Skeletal muscle satellite cell (primary cell): ENCODE data around the gene MYO15B.

Source experiments
- H3K27me3 ChIP-seq: 2 replicates; pipeline ENCODE4 v1.7.0; 2013; ENCODE audit warnings: low read length; ENCODE audit not compliant: control insufficient read depth, insufficient read depth
- H3K36me3 ChIP-seq: 2 replicates; pipeline ENCODE4 v1.7.0; 2013; ENCODE audit warnings: mild to moderate bottlenecking, control low read depth, low read length; ENCODE audit not compliant: insufficient read depth
- H3K4me1 ChIP-seq: 2 replicates; pipeline ENCODE4 v1.7.0; 2013; ENCODE audit warnings: low read length; ENCODE audit not compliant: control insufficient read depth, insufficient read depth
- H3K4me2 ChIP-seq: 2 replicates; pipeline ENCODE4 v1.7.0; 2013; ENCODE audit warnings: mild to moderate bottlenecking, low read length
- H3K4me3 ChIP-seq: 2 replicates; pipeline ENCODE4 v1.7.0; 2013; ENCODE audit warnings: low read length
- H3K9ac ChIP-seq: 2 replicates; pipeline ENCODE4 v1.7.0; 2013; ENCODE audit warnings: mild to moderate bottlenecking, low read depth, low read length, moderate library complexity
- H3K9me3 ChIP-seq: replicated peaks from 2 replicates; pipeline ENCODE4 v1.7.0; 2013; ENCODE audit warnings: mild to moderate bottlenecking, control low read depth, low read length

The MYO15B gene

DNA sequence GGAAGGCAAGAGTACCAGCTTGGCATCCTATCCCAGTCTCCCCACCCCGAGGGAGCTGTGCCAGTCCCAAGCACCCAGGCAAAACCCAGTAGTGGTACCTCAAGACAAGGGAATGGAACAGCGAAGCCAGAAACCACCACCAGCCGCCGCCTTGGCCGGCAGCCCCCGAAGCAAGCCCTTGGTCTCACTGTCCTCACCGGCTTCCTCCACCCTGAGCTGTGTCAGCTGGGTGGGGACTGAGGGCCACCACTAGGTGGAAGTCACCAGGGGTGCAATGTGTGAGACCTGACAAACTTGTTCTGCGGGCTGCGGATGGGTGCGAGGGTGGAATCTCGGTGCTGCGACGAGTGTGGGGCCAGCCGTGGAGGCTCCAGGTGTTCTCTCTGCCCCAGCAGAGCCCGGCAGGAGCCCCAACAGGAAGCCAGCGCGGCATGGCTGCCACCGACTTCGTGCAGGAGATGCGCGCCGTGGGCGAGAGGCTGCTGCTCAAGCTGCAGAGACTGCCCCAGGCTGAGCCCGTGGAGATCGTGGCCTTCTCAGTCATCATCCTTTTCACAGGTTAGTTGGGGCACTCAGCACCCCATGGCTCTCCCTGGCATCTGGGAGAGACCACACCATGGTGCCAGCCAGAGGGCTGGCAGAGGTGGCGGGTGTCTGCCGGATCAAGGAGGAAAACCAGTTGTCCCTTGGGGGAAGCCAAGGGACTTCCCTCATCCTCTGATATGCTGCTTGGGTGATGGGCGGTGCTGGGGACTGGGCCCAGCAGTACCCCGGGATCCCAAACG, 52.4 kb downstream of the MYO15B start:
- no peak overlapping the region for H3K9ac ChIP-seq
- no peak overlapping the region for H3K4me3 ChIP-seq
- H3K9me3 ChIP-seq, result no peaks in the 10 kb centered on the region
- H3K27me3 ChIP-seq, result no peaks in the 10 kb centered on the region
- no peaks in the 10 kb centered on the region for H3K36me3 ChIP-seq
- H3K4me1 ChIP-seq, result no peaks in the 10 kb centered on the region
- no peak overlapping the region for H3K4me2 ChIP-seq

DNA sequence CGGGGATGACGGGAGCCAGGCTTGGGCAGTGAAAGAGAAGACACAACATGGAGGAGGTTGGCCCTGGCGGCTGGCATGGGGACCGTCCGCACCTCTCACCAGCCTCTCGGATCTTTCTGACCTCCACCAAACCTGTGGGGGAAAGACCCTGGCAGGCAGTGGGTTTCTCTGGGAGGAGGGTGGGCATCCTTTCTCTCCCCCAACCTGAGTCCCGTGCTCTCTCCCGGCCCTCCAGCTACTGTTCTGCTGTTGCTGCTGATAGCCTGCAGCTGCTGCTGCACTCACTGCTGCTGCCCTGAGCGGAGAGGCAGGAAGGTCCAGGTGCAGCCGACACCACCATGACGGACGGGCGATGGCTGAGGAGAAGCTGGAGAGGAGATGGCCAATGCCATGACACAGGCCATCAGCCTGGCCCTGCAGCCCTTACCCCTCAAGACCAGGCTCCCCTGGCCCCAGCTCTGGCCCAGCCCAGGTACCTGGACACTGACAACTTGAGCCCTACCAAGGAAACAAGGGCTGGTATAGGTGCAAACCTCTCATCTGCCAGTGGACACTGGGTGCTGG, 53.0 kb downstream of the MYO15B start:
- Histone ChIP-seq H3K4me2 (no peak overlapping the region), H3K4me1 (no peaks in the 10 kb centered on the region), H3K9me3 (no peaks in the 10 kb centered on the region), H3K4me3 (no peak overlapping the region), H3K27me3 (no peaks in the 10 kb centered on the region), H3K36me3 (no peaks in the 10 kb centered on the region), H3K9ac (no peak overlapping the region)

DNA sequence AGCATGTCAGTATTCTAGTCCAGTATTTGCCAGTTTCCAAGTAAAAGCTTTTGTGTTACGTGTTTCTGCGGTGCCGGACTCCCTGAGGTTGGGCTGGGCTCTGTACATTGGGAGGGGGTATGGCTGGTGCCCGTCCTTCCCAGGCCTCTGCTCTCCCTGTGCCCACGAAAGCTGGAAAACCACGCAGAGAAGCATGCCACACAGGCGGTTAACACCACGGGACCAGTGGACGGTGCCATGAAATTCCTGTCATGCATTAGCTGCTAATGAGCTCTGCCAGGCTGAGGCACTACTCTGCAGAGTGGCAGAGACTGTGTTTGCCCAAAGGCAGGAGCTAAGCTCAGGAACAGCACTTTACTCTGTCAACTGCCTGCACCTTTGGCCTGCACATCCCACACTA, 53.7 kb downstream of the MYO15B start:
- H3K4me2 ChIP-seq, result no peak overlapping the region
- no peak overlapping the region for H3K4me3 ChIP-seq
- H3K36me3 ChIP-seq, result no peaks in the 10 kb centered on the region
- H3K9me3 ChIP-seq, result no peaks in the 10 kb centered on the region
- H3K4me1 ChIP-seq, result no peaks in the 10 kb centered on the region
- H3K9ac ChIP-seq, result no peak overlapping the region
- H3K27me3 ChIP-seq, result no peaks in the 10 kb centered on the region

DNA sequence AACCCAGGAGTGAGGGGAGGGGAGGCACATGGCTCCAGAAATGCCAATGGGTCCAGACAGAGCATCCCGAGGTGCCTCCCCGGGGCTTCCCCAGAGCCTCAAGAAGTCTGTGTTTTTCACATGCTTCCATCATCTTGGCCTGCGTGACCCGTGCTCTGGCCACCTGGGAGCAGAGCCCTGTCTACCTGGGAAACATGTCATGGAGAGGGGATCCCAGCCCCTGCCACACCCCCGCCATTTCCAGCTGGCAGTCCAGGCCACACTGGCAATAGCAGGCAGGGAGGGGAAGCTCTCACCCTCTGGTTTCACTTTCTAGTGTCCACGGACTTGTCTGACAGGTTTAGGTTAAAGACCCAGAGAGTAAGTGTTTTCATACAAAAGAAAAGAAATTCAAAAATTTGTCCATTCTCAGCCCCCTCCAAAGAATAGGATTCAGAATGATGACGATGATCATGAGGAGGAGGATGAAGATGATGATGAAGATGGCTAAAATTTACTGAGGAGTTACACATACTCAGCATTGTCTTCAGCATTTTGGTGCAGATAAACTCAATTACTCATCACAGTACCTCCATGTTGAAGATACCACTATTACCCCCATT, 54.7 kb downstream of the MYO15B start:
- H3K27me3 ChIP-seq, result no peaks in the 10 kb centered on the region
- no peak overlapping the region for H3K4me3 ChIP-seq
- H3K4me2 ChIP-seq, result no peak overlapping the region
- H3K9ac ChIP-seq, result no peak overlapping the region
- H3K4me1 ChIP-seq, result no peaks in the 10 kb centered on the region
- H3K9me3 ChIP-seq, result no peaks in the 10 kb centered on the region
- H3K36me3 ChIP-seq, result no peaks in the 10 kb centered on the region

DNA sequence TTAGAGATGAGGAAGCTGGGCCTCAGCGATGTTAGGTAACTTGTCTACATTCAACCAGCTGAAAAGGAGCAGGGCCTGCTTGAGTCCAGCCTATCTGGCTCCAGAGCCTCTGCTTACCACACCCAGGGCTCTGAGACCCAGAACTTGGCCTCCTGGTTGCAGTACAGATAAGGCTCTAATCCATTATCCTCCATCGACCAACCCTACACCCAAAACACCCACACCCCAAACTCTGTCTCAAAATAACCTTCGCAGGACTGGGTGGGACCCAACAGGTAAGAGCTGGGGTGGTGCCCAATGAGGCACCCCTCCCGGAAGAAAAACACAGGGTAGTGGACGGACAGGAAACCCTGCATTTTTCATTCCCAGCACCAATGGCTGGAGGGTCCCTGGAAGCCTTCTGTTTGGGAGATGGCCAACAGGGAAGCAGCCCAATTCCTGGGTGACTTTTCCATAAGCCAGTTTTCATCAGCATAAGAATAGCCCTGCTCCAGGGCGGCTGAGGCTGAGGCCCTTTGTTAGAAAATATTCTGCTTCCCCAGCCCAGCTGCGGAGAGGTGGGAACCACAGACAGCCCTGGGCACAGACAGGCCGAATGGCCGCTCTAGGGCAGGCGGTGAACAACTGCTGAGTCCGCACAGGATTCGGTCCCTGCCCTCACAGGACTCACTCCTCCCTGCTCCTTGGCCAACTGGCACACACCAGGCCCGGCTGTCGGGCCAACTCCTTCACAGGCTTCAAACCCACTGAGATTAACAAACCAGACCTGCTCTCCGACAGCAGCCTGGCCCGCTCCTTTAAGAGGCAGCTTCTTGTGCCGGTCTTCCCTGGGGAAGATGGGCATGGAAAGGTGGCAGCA, 55.4 kb downstream of the MYO15B start:
- H3K4me2 ChIP-seq, result no peak overlapping the region
- no peaks in the 10 kb centered on the region for H3K9me3 ChIP-seq
- no peaks in the 10 kb centered on the region for H3K36me3 ChIP-seq
- no peak overlapping the region for H3K9ac ChIP-seq
- no peaks in the 10 kb centered on the region for H3K4me1 ChIP-seq
- no peak overlapping the region for H3K4me3 ChIP-seq
- no peaks in the 10 kb centered on the region for H3K27me3 ChIP-seq

DNA sequence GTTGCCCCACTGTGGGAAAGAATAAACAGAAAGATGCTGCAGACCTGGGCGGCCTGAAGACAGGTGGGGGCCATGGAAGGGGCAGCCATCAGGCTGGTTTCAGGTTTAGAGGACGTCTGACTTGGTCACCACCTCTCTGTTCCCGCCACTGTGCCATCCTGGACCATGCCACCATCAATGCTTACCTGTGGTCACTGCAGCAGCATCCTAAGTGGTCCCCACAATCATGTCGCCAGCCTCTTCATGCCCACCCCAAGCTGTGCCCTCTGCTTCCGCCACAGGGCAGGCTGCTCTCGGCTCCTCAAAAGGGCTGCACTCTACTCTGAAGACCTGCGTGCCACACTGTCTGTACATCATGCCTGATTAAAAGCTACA, 56.0 kb downstream of the MYO15B start:
- no peaks in the 10 kb centered on the region for H3K36me3 ChIP-seq
- H3K9ac ChIP-seq, result no peak overlapping the region
- no peak overlapping the region for H3K4me3 ChIP-seq
- no peaks in the 10 kb centered on the region for H3K4me1 ChIP-seq
- no peak overlapping the region for H3K4me2 ChIP-seq
- H3K27me3 ChIP-seq, result no peaks in the 10 kb centered on the region
- H3K9me3 ChIP-seq, result no peaks in the 10 kb centered on the region

DNA sequence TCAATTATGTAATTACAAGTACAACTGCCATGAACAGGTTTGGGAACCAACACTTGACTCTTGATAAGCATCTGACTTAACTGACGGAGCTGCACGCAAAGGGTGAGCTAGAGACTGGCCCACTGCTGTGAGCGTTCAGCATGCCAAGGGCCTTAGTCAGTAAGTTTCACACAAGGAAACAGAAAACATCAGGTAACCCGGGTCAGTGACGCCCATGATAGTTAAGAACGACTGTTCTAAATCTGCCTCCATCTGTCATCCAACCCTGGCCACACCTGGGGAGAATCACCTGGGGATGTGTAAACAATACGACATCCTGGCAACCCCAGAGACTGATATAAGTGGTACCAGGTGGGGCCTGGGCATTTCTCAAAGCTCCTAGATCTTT, 57.9 kb downstream of the MYO15B start:
- H3K9me3 ChIP-seq, result no peaks in the 10 kb centered on the region
- H3K36me3 ChIP-seq, result peaks cover 8% of the 10 kb centered on the region
- no peaks in the 10 kb centered on the region for H3K4me1 ChIP-seq
- H3K4me3 ChIP-seq, result no peak overlapping the region
- H3K4me2 ChIP-seq, result no peak overlapping the region
- no peak overlapping the region for H3K9ac ChIP-seq
- H3K27me3 ChIP-seq, result no peaks in the 10 kb centered on the region

DNA sequence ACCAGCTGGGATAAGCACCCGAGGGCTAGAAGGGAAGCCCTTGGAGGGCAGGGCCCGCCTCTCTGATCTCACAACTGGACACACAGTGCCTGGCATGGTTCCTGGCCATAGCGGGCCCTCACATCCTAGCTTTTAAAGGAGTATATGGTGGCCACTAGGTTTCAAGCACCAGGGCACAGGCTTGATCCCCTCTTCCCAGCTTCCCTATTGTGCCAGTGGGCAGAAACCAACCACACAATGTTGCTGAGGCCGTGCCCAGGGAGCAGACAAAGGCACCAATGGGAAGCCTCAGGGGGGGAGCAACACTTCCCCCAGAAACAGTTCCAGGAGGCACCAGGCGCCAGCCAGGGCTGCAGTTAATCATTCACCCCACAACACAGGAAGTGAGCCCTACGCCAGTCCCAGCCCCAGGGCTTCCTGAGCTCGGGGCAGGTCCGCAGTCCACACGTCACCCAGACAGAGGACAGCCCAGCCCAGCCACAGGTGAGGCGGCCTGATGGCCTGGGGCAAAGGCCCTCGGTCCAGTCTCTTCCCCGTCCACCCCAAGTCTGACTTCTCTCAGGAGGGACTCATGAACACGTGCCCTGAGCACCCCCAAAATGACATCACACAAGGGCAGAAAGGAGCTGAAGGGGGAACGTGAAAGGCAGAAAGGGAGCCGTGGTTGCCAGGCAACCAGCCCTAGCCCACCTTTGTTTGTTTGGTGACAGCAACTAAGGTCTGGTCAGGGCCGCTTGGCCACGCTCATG, 58.5 kb downstream of the MYO15B start:
- Histone ChIP-seq H3K36me3 (peaks cover 9% of the 10 kb centered on the region), H3K4me1 (no peaks in the 10 kb centered on the region), H3K9me3 (no peaks in the 10 kb centered on the region), H3K4me3 (no peak overlapping the region), H3K4me2 (no peak overlapping the region), H3K9ac (no peak overlapping the region), H3K27me3 (no peaks in the 10 kb centered on the region)

DNA sequence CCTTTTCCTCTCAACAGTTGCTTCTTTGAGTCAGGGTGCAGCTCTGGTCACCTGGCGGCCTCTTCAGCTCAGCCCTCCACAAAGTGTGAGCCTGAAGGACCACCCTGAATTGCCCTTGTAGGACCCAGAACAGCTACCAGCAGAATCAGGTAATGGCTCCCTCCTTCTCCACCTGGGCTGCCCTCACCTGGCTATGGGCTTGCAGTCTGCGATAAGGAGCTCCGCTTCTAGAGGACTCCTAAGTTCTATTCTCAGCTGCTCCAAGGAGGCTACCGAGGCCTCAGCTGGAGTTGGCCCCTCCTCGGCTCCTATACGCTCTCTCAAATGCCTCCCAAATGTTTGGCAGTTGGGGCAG, 59.0 kb downstream of the MYO15B start:
- H3K4me3 ChIP-seq, result no peak overlapping the region
- no peaks in the 10 kb centered on the region for H3K4me1 ChIP-seq
- H3K36me3 ChIP-seq, result peaks cover 9% of the 10 kb centered on the region
- no peak overlapping the region for H3K4me2 ChIP-seq
- no peaks in the 10 kb centered on the region for H3K9me3 ChIP-seq
- H3K27me3 ChIP-seq, result no peaks in the 10 kb centered on the region
- H3K9ac ChIP-seq, result no peak overlapping the region

DNA sequence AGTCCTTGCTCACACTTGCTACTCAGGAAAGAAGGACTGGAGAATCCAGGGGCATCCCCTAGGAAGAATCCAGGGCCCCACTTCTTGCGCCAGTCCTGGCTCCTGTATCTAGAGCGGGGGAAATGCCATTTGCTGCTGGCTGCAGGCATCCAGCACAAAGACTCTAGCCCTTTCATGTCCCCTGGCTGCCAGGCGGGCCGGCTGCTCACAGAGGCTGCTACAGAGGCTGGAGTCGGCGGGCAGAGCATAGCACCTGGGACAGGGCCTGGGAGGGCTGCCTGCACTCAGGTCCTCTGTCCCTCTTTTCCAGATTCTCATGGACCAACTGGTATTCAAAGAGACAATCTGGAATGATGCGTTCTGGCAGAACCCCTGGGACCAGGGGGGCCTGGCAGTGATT, 59.5 kb downstream of the MYO15B start:
- Histone ChIP-seq H3K9ac (no peak overlapping the region), H3K4me1 (no peaks in the 10 kb centered on the region), H3K4me3 (no peak overlapping the region), H3K27me3 (no peaks in the 10 kb centered on the region), H3K9me3 (no peaks in the 10 kb centered on the region), H3K4me2 (no peak overlapping the region), H3K36me3 (peaks cover 9% of the 10 kb centered on the region)

DNA sequence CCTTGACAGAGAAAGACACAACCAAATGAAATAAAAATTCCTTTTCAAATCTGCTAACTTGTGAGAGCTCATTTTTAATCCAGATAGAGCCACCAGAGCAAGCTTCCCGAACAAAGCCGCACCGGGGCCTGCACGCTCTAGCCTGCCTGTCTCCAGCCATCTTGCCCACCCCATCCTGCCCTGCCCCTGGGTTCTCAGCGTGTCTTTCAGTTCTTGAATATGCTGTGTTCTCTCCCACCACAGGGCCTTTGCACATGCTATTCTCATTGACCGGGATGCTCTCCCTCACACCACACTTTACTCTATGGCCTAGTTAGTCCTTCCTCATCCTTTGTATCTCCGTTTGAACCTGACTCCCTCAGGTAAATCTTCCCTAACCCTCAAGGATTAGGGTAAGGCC, 60.3 kb downstream of the MYO15B start:
- Histone ChIP-seq H3K9me3 (no peaks in the 10 kb centered on the region), H3K4me2 (no peak overlapping the region), H3K27me3 (no peaks in the 10 kb centered on the region), H3K4me3 (no peak overlapping the region), H3K4me1 (no peaks in the 10 kb centered on the region), H3K9ac (no peak overlapping the region), H3K36me3 (peaks cover 9% of the 10 kb centered on the region)
